Dendritic cell treated with granulocyte-macrophage colony-stimulating factor and Interleukin-4, amounts not matched to agents 40 ng/mL and 50 ng/mL, for 4 days (primary cell): ENCODE measurements around the gene MBD6.
"Not testable (repeated sequence)": the region's sequence is repeated elsewhere in the genome, so short reads cannot be mapped to it uniquely, and the experiment has no call there.

Experiments
- H3K27ac Mint-ChIP-seq: one replicate; pipeline ENCODE4 v1.8.0; 2022; ENCODE audit warnings: mild to moderate bottlenecking, mixed read lengths
- H3K27me3 Mint-ChIP-seq: one replicate; pipeline ENCODE4 v1.8.0; 2022; ENCODE audit warnings: mild to moderate bottlenecking, mixed read lengths
- H3K36me3 Mint-ChIP-seq: one replicate; pipeline ENCODE4 v1.8.0; 2022; ENCODE audit warnings: low read depth, mixed read lengths
- H3K4me1 Mint-ChIP-seq: one replicate; pipeline ENCODE4 v1.8.0; 2022; ENCODE audit warnings: low read depth, mixed read lengths
- H3K4me3 Mint-ChIP-seq: one replicate; pipeline ENCODE4 v1.8.0; 2022; ENCODE audit warnings: mild to moderate bottlenecking, moderate library complexity, mixed read lengths
- H3K9me3 Mint-ChIP-seq: one replicate; pipeline ENCODE4 v1.8.0; 2022; ENCODE audit warnings: mixed read lengths
- intact Hi-C: fragments of 100-400 bp; cut with micrococcal nuclease; formaldehyde crosslinking; loops from one replicate; pipeline ENCODE4 v1.15.0; 2022

Gene MBD6

GRCh38 chr12:57497223-57498131 lies 25.1 kb upstream of the MBD6 start:
- Mint-ChIP-seq H3K9me3 (no peaks in the 10 kb centered on the region), H3K4me1 (peaks cover 9% of the 10 kb centered on the region), H3K27me3 (no peaks in the 10 kb centered on the region), H3K27ac (peak overlapping the region; percentile 28), H3K4me3 (no peak overlapping the region), H3K36me3 (peaks cover 91% of the 10 kb centered on the region)
- intact Hi-C loops: no loop called here

DNA sequence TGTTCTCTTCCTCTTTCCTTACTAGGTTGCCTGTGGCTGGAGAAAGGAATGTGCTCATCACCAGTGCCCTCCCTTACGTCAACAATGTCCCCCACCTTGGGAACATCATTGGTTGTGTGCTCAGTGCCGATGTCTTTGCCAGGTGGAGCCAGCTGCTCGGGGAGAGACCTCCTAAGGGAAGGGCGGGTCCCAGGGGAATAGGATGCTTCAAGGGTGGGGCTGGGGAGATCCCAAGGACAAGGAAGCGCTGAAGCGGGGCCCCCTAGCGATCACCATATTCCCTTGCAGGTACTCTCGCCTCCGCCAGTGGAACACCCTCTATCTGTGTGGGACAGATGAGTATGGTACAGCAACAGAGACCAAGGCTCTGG lies 24.5 kb upstream of the MBD6 start:
- intact Hi-C loops: no loop called here
- no peaks in the 10 kb centered on the region for H3K9me3 Mint-ChIP-seq
- H3K27me3 Mint-ChIP-seq: no peaks in the 10 kb centered on the region
- H3K4me1 Mint-ChIP-seq: peaks cover 9% of the 10 kb centered on the region
- no peak overlapping the region for H3K4me3 Mint-ChIP-seq
- peaks cover 93% of the 10 kb centered on the region for H3K36me3 Mint-ChIP-seq
- H3K27ac Mint-ChIP-seq: no peak overlapping the region

DNA sequence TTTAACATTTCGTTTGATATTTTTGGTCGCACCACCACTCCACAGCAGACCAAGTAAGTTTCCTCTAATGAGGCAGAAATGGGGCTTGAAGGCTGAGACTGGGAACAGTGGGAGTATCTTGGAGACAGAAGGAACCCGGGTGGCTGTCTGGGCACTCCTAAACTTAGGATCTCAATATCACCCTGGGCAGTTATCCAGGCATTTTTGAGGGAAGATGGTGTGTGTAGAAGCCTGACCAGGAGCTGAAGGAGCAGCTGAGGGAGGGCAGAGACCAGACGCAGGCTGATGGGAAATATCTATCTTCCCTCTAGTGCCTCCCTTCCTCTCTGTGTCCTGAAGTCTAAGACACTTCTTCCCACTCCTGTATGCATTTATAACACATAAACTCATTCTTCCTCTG lies 24.1 kb upstream of the MBD6 start:
- intact Hi-C loops: no loop called here
- H3K4me3 Mint-ChIP-seq: no peak overlapping the region
- no peak overlapping the region for H3K27ac Mint-ChIP-seq
- H3K9me3 Mint-ChIP-seq: no peaks in the 10 kb centered on the region
- no peaks in the 10 kb centered on the region for H3K27me3 Mint-ChIP-seq
- peaks cover 9% of the 10 kb centered on the region for H3K4me1 Mint-ChIP-seq
- peaks cover 97% of the 10 kb centered on the region for H3K36me3 Mint-ChIP-seq

- Mint-ChIP-seq H3K4me1 (peaks cover 9% of the 10 kb centered on the region), H3K36me3 (peaks cover 100% of the 10 kb centered on the region), H3K27ac (no peak overlapping the region), H3K27me3 (no peaks in the 10 kb centered on the region), H3K9me3 (no peaks in the 10 kb centered on the region), H3K4me3 (no peak overlapping the region)
- intact Hi-C loops: no loop called here
Measured at GRCh38 chr12:57500213-57500612, 22.4 kb upstream of the MBD6 start.

- H3K9me3 Mint-ChIP-seq, H3K27ac Mint-ChIP-seq, H3K4me3 Mint-ChIP-seq, intact Hi-C loops, H3K4me1 Mint-ChIP-seq, H3K27me3 Mint-ChIP-seq: not testable (repeated sequence)
- H3K36me3 Mint-ChIP-seq: peaks cover 93% of the 10 kb centered on the region
Measured at GRCh38 chr12:57502311-57502969, 20.2 kb upstream of the MBD6 start.

DNA sequence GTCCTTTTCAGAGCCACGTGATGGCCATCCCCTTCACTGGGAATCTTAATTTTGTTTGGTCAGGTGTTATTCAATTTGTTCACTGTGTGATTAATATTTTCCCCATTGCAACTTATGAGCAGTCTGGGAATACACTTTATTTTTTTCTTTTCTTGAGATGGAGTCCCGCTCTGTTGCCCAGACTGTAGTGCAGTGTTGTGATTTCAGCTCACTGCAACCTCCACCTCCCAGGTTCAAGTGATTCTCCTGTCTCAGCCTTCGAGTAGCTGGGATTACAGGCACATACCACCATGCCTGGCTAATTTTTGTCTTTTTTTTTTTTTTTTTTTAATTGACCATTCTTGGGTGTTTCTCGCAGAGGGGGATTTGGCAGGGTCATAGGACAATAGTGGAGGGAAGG lies 16.1 kb upstream of the MBD6 start:
- H3K27me3 Mint-ChIP-seq, H3K27ac Mint-ChIP-seq, H3K4me3 Mint-ChIP-seq, intact Hi-C loops, H3K4me1 Mint-ChIP-seq, H3K9me3 Mint-ChIP-seq: not testable (repeated sequence)
- peaks cover 89% of the 10 kb centered on the region for H3K36me3 Mint-ChIP-seq

- H3K4me1 Mint-ChIP-seq, H3K9me3 Mint-ChIP-seq, H3K27me3 Mint-ChIP-seq, intact Hi-C loops, H3K4me3 Mint-ChIP-seq, H3K27ac Mint-ChIP-seq: not testable (repeated sequence)
- peaks cover 89% of the 10 kb centered on the region for H3K36me3 Mint-ChIP-seq
Measured at GRCh38 chr12:57507796-57508195, 14.8 kb upstream of the MBD6 start.

DNA sequence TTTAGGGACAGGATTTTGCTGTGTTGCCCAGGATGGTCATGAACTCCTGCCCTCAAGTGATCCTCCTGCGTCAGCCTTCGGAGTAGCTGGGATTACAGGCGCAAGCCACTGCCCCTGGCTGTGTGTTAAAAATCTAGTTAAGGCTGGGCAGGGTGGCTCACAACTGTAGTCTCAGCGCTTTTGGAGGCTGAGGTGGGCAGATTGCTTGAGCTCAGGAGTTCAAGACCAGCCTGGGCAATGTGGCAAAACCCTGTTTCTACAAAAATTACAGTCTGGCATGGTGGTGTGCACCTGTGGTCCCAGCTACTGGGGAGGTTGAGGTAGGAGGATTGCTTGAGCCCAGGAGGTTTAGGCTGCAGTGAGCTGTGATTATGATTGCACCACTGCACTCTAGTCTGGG lies 11.5 kb upstream of the MBD6 start:
- Mint-ChIP-seq H3K4me1 (peaks cover 8% of the 10 kb centered on the region), H3K4me3 (no peak overlapping the region), H3K36me3 (peaks cover 89% of the 10 kb centered on the region), H3K9me3 (no peaks in the 10 kb centered on the region), H3K27me3 (no peaks in the 10 kb centered on the region), H3K27ac (no peak overlapping the region)
- intact Hi-C loops: no loop called here

DNA sequence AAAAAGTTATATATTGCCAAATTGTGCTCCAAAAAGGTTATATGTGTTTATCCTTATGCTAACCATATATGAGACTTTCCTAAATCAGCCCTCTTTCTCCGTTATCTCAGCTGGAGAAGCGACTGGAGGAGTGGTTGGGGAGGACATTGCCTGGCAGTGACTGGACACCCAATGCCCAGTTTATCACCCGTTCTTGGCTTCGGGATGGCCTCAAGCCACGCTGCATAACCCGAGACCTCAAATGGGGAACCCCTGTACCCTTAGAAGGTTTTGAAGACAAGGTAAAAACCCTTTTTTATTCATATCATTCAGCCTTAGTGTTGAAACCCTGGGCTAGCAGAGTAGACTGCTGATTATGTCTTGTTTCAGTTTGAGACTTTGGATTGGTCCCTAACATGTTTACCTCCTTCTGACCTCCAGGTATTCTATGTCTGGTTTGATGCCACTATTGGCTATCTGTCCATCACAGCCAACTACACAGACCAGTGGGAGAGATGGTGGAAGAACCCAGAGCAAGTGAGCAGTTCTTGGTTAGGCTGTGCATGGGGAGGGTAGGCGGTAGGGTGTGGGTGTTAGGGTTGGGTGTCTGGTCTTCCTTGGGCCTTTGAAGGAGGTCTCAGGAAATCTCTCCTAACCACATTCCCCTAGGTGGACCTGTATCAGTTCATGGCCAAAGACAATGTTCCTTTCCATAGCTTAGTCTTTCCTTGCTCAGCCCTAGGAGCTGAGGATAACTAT lies 10.9 kb upstream of the MBD6 start:
- intact Hi-C loops: no loop called here
- H3K27ac Mint-ChIP-seq: no peak overlapping the region
- no peaks in the 10 kb centered on the region for H3K9me3 Mint-ChIP-seq
- H3K4me3 Mint-ChIP-seq: no peak overlapping the region
- H3K4me1 Mint-ChIP-seq: peaks cover 10% of the 10 kb centered on the region
- H3K27me3 Mint-ChIP-seq: no peaks in the 10 kb centered on the region
- peaks cover 89% of the 10 kb centered on the region for H3K36me3 Mint-ChIP-seq

GRCh38 chr12:57512665-57513064 lies 10.0 kb upstream of the MBD6 start:
- Mint-ChIP-seq H3K4me1 (peaks cover 18% of the 10 kb centered on the region), H3K4me3 (no peak overlapping the region), H3K27ac (no peak overlapping the region), H3K9me3 (no peaks in the 10 kb centered on the region), H3K27me3 (no peaks in the 10 kb centered on the region), H3K36me3 (peaks cover 97% of the 10 kb centered on the region)
- intact Hi-C loops: no loop called here

GRCh38 chr12:57513266-57513665 lies 9.4 kb upstream of the MBD6 start:
- no peak overlapping the region for H3K27ac Mint-ChIP-seq

DNA sequence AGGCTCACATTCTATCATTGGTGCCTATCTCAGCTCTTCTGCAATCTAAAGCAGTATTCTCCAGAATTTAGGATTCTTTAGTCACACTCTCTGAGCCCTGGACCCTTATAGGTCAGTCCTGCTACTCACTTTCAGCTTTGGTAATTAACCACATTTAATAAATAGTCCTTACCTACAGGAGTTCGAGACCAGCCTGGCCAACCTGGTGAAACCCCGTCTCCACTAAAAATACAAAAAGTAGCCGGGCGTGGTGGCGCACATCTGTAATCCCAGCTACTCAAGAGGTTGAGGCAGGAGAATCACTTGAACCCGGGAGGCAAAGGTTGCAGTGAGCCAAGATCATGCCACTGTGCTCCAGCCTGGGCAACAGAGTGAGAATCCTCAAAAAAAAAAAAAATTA lies 8.9 kb upstream of the MBD6 start:
- H3K4me1 Mint-ChIP-seq: peaks cover 26% of the 10 kb centered on the region
- H3K4me3 Mint-ChIP-seq, H3K9me3 Mint-ChIP-seq, intact Hi-C loops, H3K27ac Mint-ChIP-seq, H3K27me3 Mint-ChIP-seq: not testable (repeated sequence)
- H3K36me3 Mint-ChIP-seq: peaks cover 97% of the 10 kb centered on the region

More at GRCh38 chr12:57513266-57513665, 9.4 kb upstream of the MBD6 start:
- Mint-ChIP-seq H3K27me3 (no peaks in the 10 kb centered on the region), H3K9me3 (no peaks in the 10 kb centered on the region), H3K36me3 (peaks cover 97% of the 10 kb centered on the region), H3K4me1 (peaks cover 22% of the 10 kb centered on the region), H3K4me3 (no peak overlapping the region)
- intact Hi-C loops: no loop called here

DNA sequence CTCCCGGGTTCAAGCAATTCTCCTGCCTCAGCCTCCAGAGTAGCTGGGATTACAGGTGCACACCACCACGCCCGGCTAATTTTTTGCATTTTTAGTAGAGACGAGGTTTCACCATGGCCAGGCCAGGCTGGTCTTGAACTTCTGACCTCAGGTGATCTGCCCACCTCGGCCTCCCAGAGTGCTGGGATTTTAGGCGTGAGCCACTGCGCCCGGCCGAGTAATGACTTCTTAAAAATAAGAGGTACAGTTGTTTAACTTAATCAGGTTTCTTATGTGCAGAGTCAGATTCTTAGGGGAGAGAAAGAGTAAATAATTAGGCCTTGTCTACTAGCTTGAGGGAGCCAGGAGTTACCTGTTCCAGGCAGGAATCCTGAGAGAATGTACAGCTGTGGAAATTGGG lies 8.4 kb upstream of the MBD6 start:
- Mint-ChIP-seq H3K36me3 (peaks cover 97% of the 10 kb centered on the region), H3K4me1 (peaks cover 32% of the 10 kb centered on the region)
- H3K27me3 Mint-ChIP-seq, intact Hi-C loops, H3K4me3 Mint-ChIP-seq, H3K27ac Mint-ChIP-seq, H3K9me3 Mint-ChIP-seq: not testable (repeated sequence)

DNA sequence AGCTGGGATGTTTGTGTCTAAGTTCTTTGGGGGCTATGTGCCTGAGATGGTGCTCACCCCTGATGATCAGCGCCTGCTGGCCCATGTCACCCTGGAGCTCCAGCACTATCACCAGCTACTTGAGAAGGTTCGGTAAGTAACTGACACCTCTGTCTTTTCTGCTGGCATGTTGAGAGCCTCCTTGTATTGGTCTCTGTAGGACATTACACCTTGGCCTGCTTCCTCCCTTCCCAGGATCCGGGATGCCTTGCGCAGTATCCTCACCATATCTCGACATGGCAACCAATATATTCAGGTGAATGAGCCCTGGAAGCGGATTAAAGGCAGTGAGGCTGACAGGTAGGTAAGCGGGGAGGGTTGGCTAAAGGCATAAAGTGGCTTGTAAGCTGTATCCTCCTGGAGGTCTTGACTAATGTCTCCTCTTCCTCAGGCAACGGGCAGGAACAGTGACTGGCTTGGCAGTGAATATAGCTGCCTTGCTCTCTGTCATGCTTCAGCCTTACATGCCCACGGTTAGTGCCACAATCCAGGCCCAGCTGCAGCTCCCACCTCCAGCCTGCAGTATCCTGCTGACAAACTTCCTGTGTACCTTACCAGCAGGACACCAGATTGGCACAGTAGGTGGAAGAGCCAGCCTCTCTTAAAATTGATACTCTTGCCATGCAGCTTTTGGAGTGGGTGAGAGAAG lies 7.8 kb upstream of the MBD6 start:
- Mint-ChIP-seq H3K9me3 (no peaks in the 10 kb centered on the region), H3K4me3 (no peak overlapping the region), H3K36me3 (peaks cover 97% of the 10 kb centered on the region), H3K27me3 (no peaks in the 10 kb centered on the region), H3K27ac (no peak overlapping the region), H3K4me1 (peaks cover 36% of the 10 kb centered on the region)
- intact Hi-C loops: no loop called here
